HepG2 (cell line): ENCODE data around the gene NDUFB5. TPM values are rescaled to one million over a fixed set of nuclear protein-coding genes. Genes with fewer than 3 reads are reported as not detected.

Source experiments
- ATAC-seq: fragments of 200-7000 bp; cut with Tn5 transposase; 3 replicates; pipeline ENCODE4 v1.9.1; 2020; ENCODE audit warnings: mild to moderate bottlenecking, moderate library complexity
- Bru-seq: library from RNA; stranded (reverse); fragments of 400-500 nt; gene quantifications from one replicate; lab custom pipeline; 2021; lab: Mats Ljungman, UMichigan
- BruChase-seq, 2 experiments: library from RNA; stranded (reverse); fragments of 400-500 nt; gene quantifications; one replicate each; lab custom pipeline; 2021; lab: Mats Ljungman, UMichigan
- BruUV-seq: library from RNA; stranded (reverse); fragments of 400-500 nt; replicated peaks from 2 replicates; lab custom pipeline; 2021; lab: Mats Ljungman, UMichigan
- CTCF ChIA-PET: fragments of 300-600 bp; formaldehyde crosslinking; extraction: SDS; loops from one replicate; lab custom pipeline; 2021; ENCODE audit warnings: low total read pairs, inconsistent platforms, low intra/inter-chr PET ratio; lab: Yijun Ruan, JAX
- POLR2A ChIA-PET: fragments of 350-600 bp; sonication (Branson Sonifier 250); formaldehyde crosslinking; loops from one replicate; lab custom pipeline; 2020; ENCODE audit warnings: antibody characterized with exemption, inconsistent platforms; lab: Yijun Ruan, JAX
- DNase-seq: peaks from one replicate; pipeline ENCODE4 v3.0.0-alpha.2; 2015; ENCODE audit warnings: low spot score
- FAIRE-seq: peaks from 3 replicates; lab custom pipeline; 2011; peaks lifted over from hg19 to GRCh38; lab: Jason Lieb, UNC
- H2AFZ ChIP-seq: one replicate; pipeline ENCODE4 v1.6.1; 2011; ENCODE audit warnings: low read length, inconsistent platforms
- H3K27ac ChIP-seq: fragments of 300-600 bp; 3 replicates; pipeline ENCODE4 v1.8.0; 2011; ENCODE audit warnings: mixed run types, mild to moderate bottlenecking, mixed read lengths, low read length, inconsistent platforms; ENCODE audit not compliant: insufficient read depth; ENCODE audit errors: extremely low read length
- H3K27me3 ChIP-seq, 2 experiments: fragments of 200-600 bp in 1 of 2; 2 replicates in 1 of 2; 3 replicates in 1 of 2; pipeline versions ENCODE4 v1.6.0 to v1.8.0; 2011; ENCODE audit warnings: low read length in 2 of 2, mild to moderate bottlenecking in 2 of 2, moderate library complexity in 2 of 2, inconsistent platforms in 1 of 2; ENCODE audit not compliant: insufficient read depth in 2 of 2, control insufficient read depth in 1 of 2
- H3K36me3 ChIP-seq, 2 experiments: fragments of 200-600 bp in 1 of 2; replicated peaks in 1 of 2; 2 replicates in 1 of 2; 3 replicates in 1 of 2; pipeline versions ENCODE4 v1.5.1 to v1.8.0; 2011; ENCODE audit warnings: low read length in 2 of 2, inconsistent platforms in 1 of 2; ENCODE audit not compliant: insufficient read depth in 2 of 2, control insufficient read depth in 1 of 2
- H3K4me1 ChIP-seq: 2 replicates; pipeline ENCODE4 v1.5.1; 2012; ENCODE audit warnings: low read length, inconsistent platforms; ENCODE audit not compliant: insufficient read depth
- H3K4me2 ChIP-seq: 2 replicates; pipeline ENCODE4 v1.6.0; 2011; ENCODE audit warnings: low read depth, low read length, inconsistent platforms
- H3K4me3 ChIP-seq, 3 experiments: fragments of 200-600 bp in 1 of 3; sonication (generic), shearing (Covaris generic) in 1 of 3; replicated peaks in 1 of 3; 2 replicates each; pipeline ENCODE4 v1.5.1; 2011 to 2016; ENCODE audit warnings: low read length in 3 of 3, inconsistent platforms in 2 of 3, low read depth in 2 of 3, mild to moderate bottlenecking in 2 of 3, control low read depth in 1 of 3, mixed read lengths in 1 of 3; ENCODE audit not compliant: insufficient read depth in 1 of 3
- H3K79me2 ChIP-seq: one replicate; pipeline ENCODE4 v1.6.1; 2011; ENCODE audit warnings: low read length, inconsistent platforms; ENCODE audit not compliant: insufficient read depth
- H3K9ac ChIP-seq: 2 replicates; pipeline ENCODE4 v1.6.0; 2011; ENCODE audit warnings: mild to moderate bottlenecking, low read depth, low read length, inconsistent platforms; ENCODE audit not compliant: insufficient read depth
- H3K9me3 ChIP-seq: 2 replicates; pipeline ENCODE4 v1.5.1; 2012; ENCODE audit warnings: mild to moderate bottlenecking, low read length
- H4K20me1 ChIP-seq: 2 replicates; pipeline ENCODE4 v1.6.0; 2011; ENCODE audit warnings: inconsistent platforms, mild to moderate bottlenecking, low read length, moderate library complexity; ENCODE audit not compliant: insufficient read depth
- ATF2 ChIP-seq: sonication (generic); formaldehyde crosslinking; IDR thresholded peaks from 2 replicates; pipeline ENCODE4 v1.4.0; 2020; ENCODE audit warnings: missing genetic modification reagents
- FOXA3 ChIP-seq: IDR thresholded peaks from 2 replicates; pipeline ENCODE4 v1.6.1; 2016; ENCODE audit warnings: missing genetic modification reagents, missing compliant biosample characterization
- GABPA ChIP-seq, 2 experiments: IDR thresholded peaks; 2 replicates each; pipeline ENCODE4 v1.6.1; 2011 to 2016; ENCODE audit warnings: low read depth in 2 of 2, low read length in 1 of 2, missing biosample characterization in 1 of 2, missing genetic modification characterization in 1 of 2
- KLF15 ChIP-seq: sonication (generic); formaldehyde crosslinking; IDR thresholded peaks from 2 replicates; pipeline ENCODE4 v1.8.1; 2023; ENCODE audit warnings: borderline replicate concordance, mild to moderate bottlenecking, inconsistent platforms, missing genetic modification reagents, mixed read lengths
- THYN1 ChIP-seq: sonication (generic); formaldehyde crosslinking; IDR thresholded peaks from 2 replicates; pipeline ENCODE4 v1.8.1; 2023; ENCODE audit warnings: low read depth, mild to moderate bottlenecking, moderate library complexity, missing genetic modification reagents, borderline replicate concordance
- ZKSCAN8 ChIP-seq: IDR thresholded peaks from 2 replicates; pipeline ENCODE4 v1.6.1; 2016; ENCODE audit warnings: borderline replicate concordance, missing genetic modification reagents, missing compliant biosample characterization
- ZMAT3 ChIP-seq: sonication (generic); formaldehyde crosslinking; conservative IDR thresholded peaks from 2 replicates; pipeline ENCODE4 v1.7.0; 2021; ENCODE audit warnings: missing genetic modification reagents
- WGBS: methylation state at CpG from one replicate; pipeline ENCODE4 v1.1.6; 2017; ENCODE audit warnings: low lambda C conversion rate; 5-methylcytosine and 5-hydroxymethylcytosine counted together
- in situ Hi-C: cut with HindIII; loops from 2 replicates; pipeline ENCODE4 v1.10.0; 2017; ENCODE audit warnings: low pct_unique_long_range_greater_than_20kb; ENCODE audit not compliant: extremely low pct_ligation_motif_present
- intact Hi-C: fragments of 100-400 bp; cut with micrococcal nuclease; formaldehyde crosslinking; loops from one replicate; pipeline ENCODE4 v1.10.0; 2022; ENCODE audit not compliant: unreplicated experiment
- long read RNA-seq, 2 experiments: library from RNA in 1 of 2; library from polyadenylated mRNA in 1 of 2; stranded (forward) in 1 of 2; unstranded in 1 of 2; transcript quantifications; one replicate each; pipeline ENCODE4 v2.0.0, GENCODE V29; 2019 to 2022
- polyA minus RNA-seq, 3 experiments: library from RNA; depleted of rRNA, polyadenylated mRNA; stranded (reverse); fragments of >200 nt; gene quantifications; 2 replicates each; pipeline ENCODE4 v1.2.3, GENCODE V29; 2011; ENCODE audit warnings: low replicate concordance in 1 of 3
- polyA plus RNA-seq, 8 experiments: library from polyadenylated mRNA; depleted of rRNA in 3 of 8; stranded (reverse) in 7 of 8; unstranded in 1 of 8; fragments of >200 nt; fragmentation: Illumina TruSeq in 4 of 8; extraction: Trizol in 4 of 8; gene quantifications; 2 replicates each; pipeline versions ENCODE4 v1.2.1 to v1.2.3, GENCODE V29; 2011 to 2016; ENCODE audit warnings: low read depth in 4 of 8, missing spikeins in 1 of 8, mixed read lengths in 1 of 8; ENCODE audit not compliant: insufficient read depth in 1 of 8
- total RNA-seq, 5 experiments: library from RNA; depleted of rRNA; stranded (reverse); fragments of >200 nt; fragmentation: Illumina TruSeq; extraction: Trizol; gene quantifications; 2 replicates each; pipeline ENCODE4 v1.2.3, GENCODE V29; 2016; ENCODE audit warnings: low read depth in 1 of 5
- TF ChIP-seq, protein P1 (sequence below): sonication (generic); formaldehyde crosslinking; conservative IDR thresholded peaks from 2 replicates; pipeline ENCODE4 v1.8.0; 2022; ENCODE audit warnings: missing genetic modification reagents
- TF ChIP-seq, protein P2 (sequence below): sonication (generic); formaldehyde crosslinking; IDR thresholded peaks from 2 replicates; pipeline ENCODE4 v1.5.0; 2020; ENCODE audit warnings: missing genetic modification reagents

Gene NDUFB5
- total RNA-seq (2016; rRNA removed; fragmentation: Illumina TruSeq; extraction: Trizol) = 120 and 154 TPM in 2 replicates
- total RNA-seq (2016; cell fraction: cytosol; rRNA removed; fragmentation: Illumina TruSeq; extraction: Trizol; ENCODE audit: low read depth) = 39.7 and 42.0 TPM in 2 replicates
- total RNA-seq (2016; cell fraction: insoluble cytoplasmic fraction; rRNA removed; fragmentation: Illumina TruSeq; extraction: Trizol) = 125 and 168 TPM in 2 replicates
- 56.7 and 72.1 TPM in 2 replicates for total RNA-seq (2016; cell fraction: membrane; rRNA removed; fragmentation: Illumina TruSeq; extraction: Trizol)
- total RNA-seq (2016; cell fraction: nucleus; rRNA removed; fragmentation: Illumina TruSeq; extraction: Trizol) = 56.0 and 61.5 TPM in 2 replicates
- 30.4 and 43.3 TPM in 2 replicates for polyA plus RNA-seq (2011; rRNA removed)
- polyA plus RNA-seq (2011; cell fraction: cytosol; rRNA removed) = 18.5 and 30.3 TPM in 2 replicates
- 15.8 and 22.3 TPM in 2 replicates for polyA plus RNA-seq (2011; cell fraction: nucleus; rRNA removed)
- 91.3 and 94.8 TPM in 2 replicates for polyA plus RNA-seq (2012)
- polyA plus RNA-seq (2016; cell fraction: cytosol; fragmentation: Illumina TruSeq; extraction: Trizol; ENCODE audit: low read depth) = 39.9 and 44.5 TPM in 2 replicates
- 155 and 170 TPM in 2 replicates for polyA plus RNA-seq (2016; cell fraction: insoluble cytoplasmic fraction; fragmentation: Illumina TruSeq; extraction: Trizol; ENCODE audit: low read depth)
- polyA plus RNA-seq (2016; cell fraction: membrane; fragmentation: Illumina TruSeq; extraction: Trizol; ENCODE audit: low read depth) = 61.9 and 64.1 TPM in 2 replicates
- 93.0 and 106 TPM in 2 replicates for polyA plus RNA-seq (2016; cell fraction: nucleus; fragmentation: Illumina TruSeq; extraction: Trizol; ENCODE audit: insufficient read depth, low read depth)
- 6.6 and 10.2 TPM in 2 replicates for polyA minus RNA-seq (2011; rRNA and poly(A)+ RNA removed; ENCODE audit: low replicate concordance)
- 30.8 and 34.3 TPM in 2 replicates for polyA minus RNA-seq (2011; cell fraction: cytosol; rRNA and poly(A)+ RNA removed)
- 17.9 and 18.5 TPM in 2 replicates for polyA minus RNA-seq (2011; cell fraction: nucleus; rRNA and poly(A)+ RNA removed)
- percentile 71 among the genes with signal in this experiment for Bru-seq, nascent RNA
- BruChase-seq, experiment 1, labeled RNA remaining after a 6-hour chase = percentile 69 among the genes with signal in this experiment
- percentile 68 among the genes with signal in this experiment for BruChase-seq, experiment 2, labeled RNA remaining after a 2-hour chase
- long read RNA-seq, experiment 1, full-length matches to known transcripts = 87 of 91 reads
- long read RNA-seq, experiment 1, partial matches to known transcripts = 2 of 91 reads
- long read RNA-seq, experiment 1, other reads (novel, unspliced or antisense) = 2 of 91 reads
- long read RNA-seq, experiment 2, full-length matches to known transcripts = 111 of 150 reads
- long read RNA-seq, experiment 2, partial matches to known transcripts = 31 of 150 reads
- long read RNA-seq, experiment 2, other reads (novel, unspliced or antisense) = 8 of 150 reads

GRCh38 chr3:179604321-179605078 lies at the start of gene NDUFB5, which contains the start of gene MRPL47:
NDUFB5 (plus strand) TSS chr3:179604794; CDS start chr3:179604816, 22 bp downstream.
MRPL47 (minus strand) TSS chr3:179604638; CDS start chr3:179604624, 14 bp downstream.
- FAIRE-seq = peak; percentile 98
- BruUV-seq = no TSS peak
- no peaks in the 10 kb centered on the region for H4K20me1 ChIP-seq
- POLR2A ChIA-PET = interaction anchor here (0.6 to 1.4 kb wide), 11 partner anchors 10 to 1308 kb away, joined by 3 to 22 read pairs (median 4); partner anchors contain the start of genes ACTL6A, FXR1, TTC14 and USP13
- intact Hi-C loops = loop anchor here (2.0 kb wide), 2 partner anchors 40 to 42 kb away; partner anchors contain the start of gene ACTL6A
- in situ Hi-C loops = no loop called here
- H3K4me2 ChIP-seq = peak within 1 kb of the TSS; percentile 68
- ATAC-seq = peak; percentile 100
- peak within 1 kb of the TSS; percentile 95 for H3K9ac ChIP-seq
- no peaks in the 10 kb centered on the region for H3K9me3 ChIP-seq
- H3K79me2 ChIP-seq = peaks cover 39% of the 10 kb centered on the region
- H3K36me3 ChIP-seq = peaks cover 1 to 26% of the 10 kb centered on the region in 2 experiments; a peak in 4 of 5 replicates
- peak within 1 kb of the TSS; percentile 86 for H3K27ac ChIP-seq
- no peaks in the 10 kb centered on the region; a peak in 1 of 5 replicates for H3K27me3 ChIP-seq
- peak within 1 kb of the TSS; percentile 39 for H2AFZ ChIP-seq
- peak within 1 kb of the TSS; percentile 90 to 95 (median 91) for H3K4me3 ChIP-seq
- peaks cover 18% of the 10 kb centered on the region for H3K4me1 ChIP-seq
- peak; percentile 95 for DNase-seq
- WGBS = under 1% methylated on average over 33 of the region's 45 CpGs
- CTCF ChIA-PET = no interaction called here
- TF ChIP-seq, protein P1, sequence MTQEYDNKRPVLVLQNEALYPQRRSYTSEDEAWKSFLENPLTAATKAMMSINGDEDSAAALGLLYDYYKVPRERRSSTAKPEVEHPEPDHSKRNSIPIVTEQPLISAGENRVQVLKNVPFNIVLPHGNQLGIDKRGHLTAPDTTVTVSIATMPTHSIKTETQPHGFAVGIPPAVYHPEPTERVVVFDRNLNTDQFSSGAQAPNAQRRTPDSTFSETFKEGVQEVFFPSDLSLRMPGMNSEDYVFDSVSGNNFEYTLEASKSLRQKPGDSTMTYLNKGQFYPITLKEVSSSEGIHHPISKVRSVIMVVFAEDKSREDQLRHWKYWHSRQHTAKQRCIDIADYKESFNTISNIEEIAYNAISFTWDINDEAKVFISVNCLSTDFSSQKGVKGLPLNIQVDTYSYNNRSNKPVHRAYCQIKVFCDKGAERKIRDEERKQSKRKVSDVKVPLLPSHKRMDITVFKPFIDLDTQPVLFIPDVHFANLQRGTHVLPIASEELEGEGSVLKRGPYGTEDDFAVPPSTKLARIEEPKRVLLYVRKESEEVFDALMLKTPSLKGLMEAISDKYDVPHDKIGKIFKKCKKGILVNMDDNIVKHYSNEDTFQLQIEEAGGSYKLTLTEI (CRISPR knock-in tag) = no peak
- TF ChIP-seq ZMAT3 (CRISPR knock-in tag) (peak; percentile 84), ATF2 (peak; percentile 84), THYN1 (no peak), FOXA3 (CRISPR knock-in tag) (peak; percentile 53), GABPA (IDR thresholded peaks at IDR 0.05; ENCODE audit: low read depth, low read length) (peak; percentile 86), GABPA (CRISPR knock-in tag; IDR thresholded peaks at IDR 0.05; ENCODE audit: low read depth) (peak; percentile 99), ZKSCAN8 (peak; percentile 34; the same call in 1 of the 2 replicates), KLF15 (CRISPR knock-in tag) (no peak)
- TF ChIP-seq, protein P2, sequence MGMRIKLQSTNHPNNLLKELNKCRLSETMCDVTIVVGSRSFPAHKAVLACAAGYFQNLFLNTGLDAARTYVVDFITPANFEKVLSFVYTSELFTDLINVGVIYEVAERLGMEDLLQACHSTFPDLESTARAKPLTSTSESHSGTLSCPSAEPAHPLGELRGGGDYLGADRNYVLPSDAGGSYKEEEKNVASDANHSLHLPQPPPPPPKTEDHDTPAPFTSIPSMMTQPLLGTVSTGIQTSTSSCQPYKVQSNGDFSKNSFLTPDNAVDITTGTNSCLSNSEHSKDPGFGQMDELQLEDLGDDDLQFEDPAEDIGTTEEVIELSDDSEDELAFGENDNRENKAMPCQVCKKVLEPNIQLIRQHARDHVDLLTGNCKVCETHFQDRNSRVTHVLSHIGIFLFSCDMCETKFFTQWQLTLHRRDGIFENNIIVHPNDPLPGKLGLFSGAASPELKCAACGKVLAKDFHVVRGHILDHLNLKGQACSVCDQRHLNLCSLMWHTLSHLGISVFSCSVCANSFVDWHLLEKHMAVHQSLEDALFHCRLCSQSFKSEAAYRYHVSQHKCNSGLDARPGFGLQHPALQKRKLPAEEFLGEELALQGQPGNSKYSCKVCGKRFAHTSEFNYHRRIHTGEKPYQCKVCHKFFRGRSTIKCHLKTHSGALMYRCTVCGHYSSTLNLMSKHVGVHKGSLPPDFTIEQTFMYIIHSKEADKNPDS (CRISPR knock-in tag) = no peak
